Measurements from ENCODE around the gene ITFG1.
"Not testable (repeated sequence)": the region's sequence is repeated elsewhere in the genome, so short reads cannot be mapped to it uniquely, and the experiment has no call there.

DNA sequence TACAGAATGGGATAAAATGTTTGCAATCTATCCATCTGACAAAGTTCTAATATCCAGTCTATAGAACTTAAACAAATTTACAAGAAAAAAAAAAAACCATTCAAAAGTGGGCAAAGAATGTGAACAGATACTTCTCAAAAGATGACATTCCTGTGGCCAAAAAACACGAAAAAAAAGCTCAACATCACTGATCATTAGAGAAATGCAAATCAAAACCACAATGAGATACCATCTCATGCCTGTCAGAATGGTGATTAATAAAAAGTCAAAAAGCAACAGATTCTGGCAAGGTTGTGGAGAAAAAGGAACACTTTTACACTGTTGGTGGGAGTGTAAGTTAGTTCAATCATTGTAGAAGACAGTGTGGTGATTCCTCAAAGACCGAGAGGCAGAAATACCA lies 26.6 kb downstream of the ITFG1 start:
- TF ChIP-seq, protein P1, sequence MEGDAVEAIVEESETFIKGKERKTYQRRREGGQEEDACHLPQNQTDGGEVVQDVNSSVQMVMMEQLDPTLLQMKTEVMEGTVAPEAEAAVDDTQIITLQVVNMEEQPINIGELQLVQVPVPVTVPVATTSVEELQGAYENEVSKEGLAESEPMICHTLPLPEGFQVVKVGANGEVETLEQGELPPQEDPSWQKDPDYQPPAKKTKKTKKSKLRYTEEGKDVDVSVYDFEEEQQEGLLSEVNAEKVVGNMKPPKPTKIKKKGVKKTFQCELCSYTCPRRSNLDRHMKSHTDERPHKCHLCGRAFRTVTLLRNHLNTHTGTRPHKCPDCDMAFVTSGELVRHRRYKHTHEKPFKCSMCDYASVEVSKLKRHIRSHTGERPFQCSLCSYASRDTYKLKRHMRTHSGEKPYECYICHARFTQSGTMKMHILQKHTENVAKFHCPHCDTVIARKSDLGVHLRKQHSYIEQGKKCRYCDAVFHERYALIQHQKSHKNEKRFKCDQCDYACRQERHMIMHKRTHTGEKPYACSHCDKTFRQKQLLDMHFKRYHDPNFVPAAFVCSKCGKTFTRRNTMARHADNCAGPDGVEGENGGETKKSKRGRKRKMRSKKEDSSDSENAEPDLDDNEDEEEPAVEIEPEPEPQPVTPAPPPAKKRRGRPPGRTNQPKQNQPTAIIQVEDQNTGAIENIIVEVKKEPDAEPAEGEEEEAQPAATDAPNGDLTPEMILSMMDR (IDR thresholded peaks at IDR 0.05; ENCODE audit: low read depth, low read length, poor library complexity, severe bottlenecking) = not testable (repeated sequence)
- TF ChIP-seq EZH2phosphoT487 (IDR thresholded peaks at IDR 0.05; ENCODE audit: borderline replicate concordance, low read length) = not testable (repeated sequence)
